ENCODE data around the gene FBXW10B.
"Not testable (repeated sequence)": the region's sequence is repeated elsewhere in the genome, so short reads cannot be mapped to it uniquely, and the experiment has no call there.

Gene FBXW10B

DNA sequence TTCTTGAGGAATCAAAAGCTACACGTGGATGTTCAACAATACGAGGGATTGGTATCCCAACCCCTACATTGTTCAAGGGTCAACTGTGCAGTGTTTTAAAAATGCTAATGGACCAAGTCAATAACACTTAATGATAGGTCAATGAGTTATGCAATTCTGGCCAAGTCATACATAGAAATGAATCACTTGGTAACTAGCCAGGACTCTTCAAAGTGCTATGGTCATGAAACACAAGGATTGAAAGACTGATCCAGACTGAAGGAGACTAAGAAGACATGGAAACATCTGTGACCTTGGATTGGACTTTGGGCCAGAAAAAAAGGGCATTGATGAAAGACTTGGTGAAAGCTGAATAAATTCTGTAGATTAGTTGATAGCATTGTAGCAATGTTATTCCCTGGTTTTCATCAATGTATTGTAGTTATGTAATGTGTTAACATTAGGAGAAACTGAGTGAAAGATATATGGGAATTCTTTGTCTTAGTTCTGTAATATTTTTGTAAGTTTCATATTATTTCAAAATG lies 11.5 kb upstream of the FBXW10B start:
- not testable (repeated sequence) for DNase-seq

DNA sequence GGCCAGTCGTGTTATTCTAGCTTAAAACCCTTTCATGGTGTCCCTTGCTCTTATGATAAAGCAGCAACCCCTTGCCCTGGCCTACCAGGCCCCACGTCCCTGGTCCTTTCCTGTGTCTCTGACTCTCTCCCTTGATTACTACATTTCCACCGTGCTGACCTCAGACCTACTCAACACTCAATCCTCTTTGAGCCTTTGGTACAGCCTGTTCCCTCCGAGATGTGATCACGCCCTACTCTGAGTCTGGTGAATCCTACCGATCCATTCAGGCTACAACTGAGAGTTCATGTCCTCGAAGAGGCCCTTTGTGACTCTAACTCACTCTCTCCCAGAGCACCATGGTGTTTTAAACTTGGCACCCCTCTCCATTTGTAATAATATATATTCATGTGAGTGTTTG lies 10.5 kb upstream of the FBXW10B start:
- DNase-seq: not testable (repeated sequence)

DNA sequence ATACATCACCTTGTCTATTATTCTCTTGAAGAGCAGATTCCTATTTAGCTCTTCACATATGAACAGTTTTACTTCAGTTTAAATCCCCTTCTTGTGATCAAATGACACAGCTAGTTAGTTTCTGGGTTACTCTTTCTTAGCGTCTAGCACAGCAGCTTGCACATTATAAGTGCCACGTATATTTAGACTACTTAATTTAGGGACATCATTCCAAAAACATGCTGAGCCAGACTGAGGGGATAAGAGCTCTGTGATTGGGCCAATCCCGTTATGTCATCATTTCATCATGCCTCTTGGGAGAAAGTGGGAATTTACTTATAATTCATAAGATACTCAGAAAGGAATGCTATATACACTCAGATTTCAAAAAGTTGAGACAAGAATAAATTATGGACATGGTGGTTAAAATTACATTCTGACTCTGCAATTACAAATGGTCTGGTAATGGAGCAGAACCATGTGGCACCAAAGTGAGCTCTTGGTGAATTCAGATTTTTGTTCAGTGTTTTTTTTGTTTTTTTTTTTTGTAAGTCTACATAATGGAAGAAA lies 4.2 kb upstream of the FBXW10B start:
- not testable (repeated sequence) for DNase-seq

DNA sequence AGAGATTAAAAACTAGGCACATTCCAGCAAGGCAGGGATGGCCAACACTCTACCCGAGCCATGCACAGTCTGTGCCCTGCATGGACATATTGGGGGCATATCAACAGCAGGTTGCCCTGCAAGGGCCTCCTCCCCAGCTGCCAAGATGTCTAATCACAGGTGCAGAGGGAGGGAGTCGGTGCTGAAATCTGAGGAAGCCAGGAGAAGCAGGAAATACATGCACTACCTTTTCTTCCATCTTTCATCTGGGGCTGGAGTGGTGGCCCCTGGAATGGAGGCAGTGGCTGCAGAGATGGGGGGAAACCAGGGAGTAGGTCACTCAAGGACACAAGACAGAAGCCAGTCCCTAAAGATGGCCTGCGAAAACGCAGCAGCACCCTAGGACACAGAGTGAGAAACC lies 3.8 kb upstream of the FBXW10B start:
- not testable (repeated sequence) for DNase-seq

DNA sequence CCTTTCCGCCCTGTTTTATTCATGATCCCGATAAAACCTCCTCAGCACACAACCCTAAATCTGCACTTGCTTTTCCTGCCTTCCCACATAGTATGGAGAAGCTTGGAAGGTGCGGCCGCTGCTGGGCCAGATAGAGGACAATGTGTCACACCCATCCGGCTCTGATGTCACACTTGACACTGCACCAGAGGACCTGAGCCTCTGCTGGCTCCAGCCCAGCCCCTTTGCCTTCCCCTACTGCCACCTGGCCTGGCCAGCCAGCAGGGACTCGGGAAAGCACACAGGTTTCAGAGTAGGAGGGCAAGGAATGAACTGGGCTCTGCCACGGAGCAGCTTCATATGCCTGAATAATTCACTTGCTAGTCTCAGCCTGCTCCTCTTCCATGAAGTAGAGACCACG lies 2.6 kb upstream of the FBXW10B start:
- DNase-seq: not testable (repeated sequence)

DNA sequence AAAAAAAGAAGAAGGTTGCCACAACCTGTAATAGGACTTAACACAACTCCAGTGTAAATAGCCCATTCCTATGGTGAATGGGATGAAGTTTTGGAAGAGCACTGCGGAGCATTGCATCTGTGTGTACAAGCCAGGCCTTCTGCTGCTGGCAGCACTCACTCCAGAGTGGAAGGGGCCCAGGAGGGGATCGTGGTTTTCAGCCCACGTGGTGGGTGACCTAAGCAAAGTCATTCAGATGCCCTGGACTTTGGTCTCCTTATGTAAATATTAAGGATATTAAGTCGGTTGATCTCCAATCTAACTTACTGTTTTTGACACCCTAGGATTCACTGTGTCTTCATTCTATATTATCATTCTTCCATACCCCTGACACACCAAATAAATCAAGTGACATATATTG lies 2.7 kb downstream of the FBXW10B start:
- DNase-seq: not testable (repeated sequence)

DNA sequence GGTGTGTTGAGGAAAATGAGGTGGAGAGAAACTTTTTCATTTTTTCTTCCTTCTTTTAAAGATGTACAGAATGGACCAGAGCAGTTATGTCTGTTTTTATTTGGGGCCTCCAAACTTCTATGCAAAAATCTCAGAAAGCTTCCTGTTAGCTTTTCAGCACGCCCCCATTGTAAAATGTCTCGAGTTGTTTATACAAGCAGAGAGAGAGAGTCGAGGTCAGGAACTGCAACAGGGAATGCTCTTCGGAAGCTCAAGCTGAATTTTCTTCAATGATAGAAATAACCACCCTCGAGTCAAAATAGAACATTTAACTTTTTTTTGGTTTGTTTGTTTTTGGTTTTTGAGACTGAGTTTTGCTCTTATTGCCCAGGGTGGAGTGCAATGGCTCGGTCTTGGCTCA lies 3.7 kb downstream of the FBXW10B start:
- not testable (repeated sequence) for DNase-seq

DNA sequence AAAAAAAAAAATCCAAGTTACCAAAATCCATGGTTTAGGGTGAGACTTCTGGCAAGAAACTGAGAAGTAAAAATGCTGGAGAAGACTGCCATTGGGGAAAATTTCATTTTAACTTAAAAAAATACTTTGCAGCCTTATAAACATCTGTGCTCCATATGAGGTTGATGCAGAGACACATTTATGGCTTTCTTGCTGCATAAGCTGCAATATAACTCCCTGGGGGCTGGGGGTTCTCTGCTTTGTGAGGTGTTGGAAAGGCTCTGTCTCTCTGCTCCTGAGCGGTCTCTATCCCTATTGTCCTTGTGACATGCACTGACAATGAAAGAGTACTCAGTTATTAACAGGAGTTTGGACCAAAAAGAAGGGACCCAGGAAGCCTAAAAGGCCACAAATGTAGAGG lies 6.4 kb downstream of the FBXW10B start:
- DNase-seq: not testable (repeated sequence)

DNA sequence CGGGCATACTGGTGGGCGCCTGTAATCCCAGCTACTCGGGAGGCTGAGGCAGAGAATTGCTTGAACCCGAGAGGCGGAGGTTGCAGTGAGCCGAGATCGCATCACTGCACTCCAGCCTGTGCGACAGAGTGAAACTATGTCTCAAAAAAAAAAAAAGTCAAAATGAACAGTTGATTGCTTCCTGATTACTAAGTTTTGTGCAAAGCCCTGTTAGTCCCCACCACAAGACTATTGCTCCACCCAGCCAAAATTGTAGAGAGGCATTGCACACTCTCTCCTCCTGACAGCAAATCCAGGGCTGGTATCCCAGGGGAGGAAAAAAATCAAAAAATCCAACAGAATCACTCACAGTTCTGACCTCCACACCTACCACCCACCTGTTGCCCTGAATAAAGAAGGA lies 26.5 kb downstream of the FBXW10B start:
- DNase-seq: not testable (repeated sequence)

DNA sequence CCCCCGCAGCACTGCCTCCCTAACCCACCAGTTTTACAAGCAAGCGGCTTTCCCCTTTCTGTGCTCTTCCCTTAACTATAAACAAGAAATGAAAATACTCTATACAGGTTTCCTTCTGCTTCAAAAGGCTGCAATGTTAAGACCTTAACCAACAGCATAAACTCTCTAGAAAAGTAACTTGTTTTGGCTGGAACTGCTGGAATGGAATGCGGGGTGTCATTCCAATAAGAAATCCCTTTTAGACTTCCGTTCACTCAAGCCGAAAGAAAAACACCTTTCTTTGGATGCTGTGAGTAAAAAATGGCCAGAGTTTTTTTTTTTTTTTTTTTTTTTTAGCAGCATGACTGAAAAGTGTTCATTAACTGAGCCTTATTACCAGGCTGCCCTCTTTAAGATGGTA lies 27.5 kb downstream of the FBXW10B start:
- not testable (repeated sequence) for DNase-seq

DNA sequence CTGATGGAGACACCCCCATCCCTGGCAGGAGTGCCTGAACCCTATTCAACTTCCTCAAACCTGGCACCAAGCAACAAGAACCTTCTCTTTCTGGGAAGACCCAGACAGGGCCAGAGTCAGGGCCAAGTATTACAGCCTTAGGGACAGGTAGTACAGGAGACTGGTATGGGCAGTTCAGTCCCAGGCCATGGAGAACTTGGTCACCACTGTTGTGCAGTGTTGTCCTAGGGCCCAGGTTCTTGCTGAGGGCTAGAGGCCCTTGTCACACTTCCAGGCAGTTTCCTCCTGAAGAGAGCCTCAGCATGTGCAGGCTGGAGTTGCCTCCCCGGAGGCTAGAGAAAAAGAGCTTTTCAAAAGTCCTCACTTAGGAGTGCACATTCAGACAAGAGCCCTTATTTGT lies 28.7 kb downstream of the FBXW10B start:
- DNase-seq: not testable (repeated sequence)

DNA sequence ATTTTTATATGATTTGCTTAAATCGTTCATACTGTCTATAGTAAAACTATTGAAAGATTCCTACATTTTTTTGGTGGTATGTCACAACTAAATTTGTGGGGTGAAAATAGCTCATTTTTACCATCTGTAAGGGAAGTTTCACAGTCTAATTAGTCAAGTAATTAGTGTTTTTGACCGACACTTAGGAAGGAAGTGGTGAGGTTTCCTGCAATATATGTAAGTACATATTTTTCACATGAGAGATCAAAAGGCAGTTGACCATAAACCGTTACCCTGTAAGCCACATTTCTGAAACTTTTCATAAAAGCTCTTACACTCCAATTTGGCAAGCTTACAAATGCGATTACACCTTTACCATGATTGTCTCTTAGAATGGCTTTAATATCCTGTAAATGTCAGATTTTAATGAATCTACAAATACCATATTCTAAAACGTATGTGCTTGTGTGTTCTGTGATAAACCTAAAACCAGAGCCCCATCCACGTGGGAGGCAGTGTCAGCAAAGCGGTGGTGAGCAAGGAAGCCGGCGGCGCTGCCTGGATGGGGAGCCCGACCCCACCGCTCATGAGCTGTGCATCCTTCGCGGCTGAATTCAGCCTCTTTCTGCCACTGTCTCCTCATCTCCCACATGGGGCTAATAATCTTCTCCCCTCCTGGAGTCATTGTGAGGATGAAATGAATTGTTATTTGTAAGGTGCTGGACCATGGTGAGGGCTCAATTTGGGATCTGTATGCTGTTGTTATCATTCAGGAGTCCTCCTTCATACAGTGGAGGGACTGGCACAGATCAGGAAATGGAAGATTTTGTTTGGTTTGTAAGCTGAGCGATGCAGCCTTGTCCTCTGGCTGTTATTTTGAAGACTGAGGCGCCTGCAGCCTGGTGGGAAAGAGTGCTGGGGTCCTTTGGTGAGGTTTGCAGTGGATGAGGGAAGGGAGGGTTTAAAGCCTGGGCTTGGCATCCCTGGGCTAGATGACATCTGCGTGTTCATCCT lies 29.7 kb downstream of the FBXW10B start:
- DNase-seq: peak; percentile 6

DNA sequence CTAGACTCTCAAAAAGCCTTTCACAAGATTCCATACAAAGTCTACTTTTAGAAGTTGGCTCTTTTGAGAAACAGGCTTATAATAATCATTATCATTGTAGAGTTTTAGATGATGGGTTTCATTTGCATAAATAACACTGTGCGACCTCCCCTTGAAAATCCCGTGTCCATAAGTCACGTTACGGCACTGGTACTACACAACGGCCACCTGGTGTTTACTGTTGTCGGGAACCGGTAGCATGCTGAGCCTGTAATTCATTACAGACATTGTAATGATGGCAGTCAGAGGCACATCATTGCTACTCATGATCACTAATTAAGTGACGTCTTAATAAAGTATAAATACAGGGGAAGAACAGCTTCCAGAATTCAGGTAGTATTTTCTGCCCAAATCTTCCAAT lies 31.5 kb downstream of the FBXW10B start:
- DNase-seq: not testable (repeated sequence)

DNA sequence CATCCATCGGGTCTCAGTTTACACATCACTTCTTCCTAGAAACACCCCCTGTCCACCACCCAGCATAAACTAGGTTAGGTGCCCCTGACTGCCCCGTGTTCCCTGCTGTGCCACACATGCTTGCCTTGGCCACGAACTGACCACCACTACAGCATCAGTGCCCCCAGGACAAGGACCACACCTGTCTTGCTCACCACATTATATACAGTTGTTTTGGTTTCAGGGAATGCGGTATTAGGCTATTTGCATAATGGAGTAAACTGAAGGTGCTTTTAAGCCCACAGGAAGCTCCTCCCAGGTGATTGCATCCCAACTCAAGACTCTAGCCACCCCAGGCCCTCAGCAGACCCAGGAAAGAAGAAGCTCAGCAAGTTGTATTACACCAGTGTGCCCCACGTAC lies 36.2 kb downstream of the FBXW10B start:
- not testable (repeated sequence) for DNase-seq

DNA sequence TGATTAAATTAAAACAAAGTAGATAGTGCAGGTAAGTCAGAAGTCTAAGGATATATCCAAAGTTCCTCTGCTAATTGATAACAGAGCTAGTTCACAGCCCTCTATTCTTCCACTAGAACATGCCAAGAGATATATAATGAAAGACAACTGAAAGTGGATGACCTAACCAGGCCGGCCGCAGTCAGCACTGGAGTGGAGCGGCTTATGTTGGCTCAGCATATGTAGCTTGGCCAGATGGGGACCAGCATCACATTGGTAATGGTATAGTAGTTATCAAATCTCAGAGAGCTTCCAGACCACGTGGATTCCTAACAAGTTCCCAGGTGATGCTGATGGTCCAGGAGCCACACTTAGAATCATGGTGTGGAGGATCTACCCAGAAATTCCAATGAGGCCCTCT lies 38.0 kb downstream of the FBXW10B start:
- DNase-seq: not testable (repeated sequence)

DNA sequence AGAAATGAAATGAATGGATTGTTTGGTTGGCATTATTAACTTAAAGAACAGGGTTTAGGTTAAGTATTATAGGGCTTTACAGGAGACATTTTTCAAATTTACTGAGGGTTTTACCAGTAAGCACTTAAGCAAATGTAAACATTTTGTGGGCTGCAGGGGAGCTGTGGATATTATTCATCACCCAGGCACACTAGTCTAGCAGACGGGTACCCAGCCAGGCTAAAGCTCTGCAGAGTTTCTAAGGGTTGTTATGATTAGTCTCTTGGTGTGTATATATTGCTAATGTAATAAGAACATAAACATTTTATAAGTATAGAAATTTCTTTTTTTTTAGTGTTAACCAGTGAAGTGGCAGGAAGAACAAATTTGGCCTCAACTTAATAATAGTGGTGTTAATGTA lies 42.7 kb downstream of the FBXW10B start:
- DNase-seq: not testable (repeated sequence)

DNA sequence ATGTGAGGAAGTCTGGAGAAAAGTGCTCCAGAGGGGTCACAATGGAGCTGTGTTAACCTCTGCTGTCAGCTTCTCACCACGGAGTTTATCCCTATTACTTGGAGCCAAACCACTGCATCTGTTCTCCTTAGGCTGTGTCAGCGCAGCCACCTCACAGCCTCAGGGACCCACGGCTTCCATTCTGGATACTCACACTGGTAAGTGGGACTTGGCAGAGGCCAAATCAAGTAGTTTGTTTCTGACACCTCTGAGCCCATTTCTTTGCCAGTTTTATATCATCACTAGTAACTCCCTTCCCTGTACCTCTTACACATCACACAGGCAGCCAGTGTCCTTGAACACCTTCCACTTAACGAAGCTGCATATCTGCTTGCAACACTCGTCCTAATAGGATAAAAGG lies 44.8 kb downstream of the FBXW10B start:
- DNase-seq: not testable (repeated sequence)

DNA sequence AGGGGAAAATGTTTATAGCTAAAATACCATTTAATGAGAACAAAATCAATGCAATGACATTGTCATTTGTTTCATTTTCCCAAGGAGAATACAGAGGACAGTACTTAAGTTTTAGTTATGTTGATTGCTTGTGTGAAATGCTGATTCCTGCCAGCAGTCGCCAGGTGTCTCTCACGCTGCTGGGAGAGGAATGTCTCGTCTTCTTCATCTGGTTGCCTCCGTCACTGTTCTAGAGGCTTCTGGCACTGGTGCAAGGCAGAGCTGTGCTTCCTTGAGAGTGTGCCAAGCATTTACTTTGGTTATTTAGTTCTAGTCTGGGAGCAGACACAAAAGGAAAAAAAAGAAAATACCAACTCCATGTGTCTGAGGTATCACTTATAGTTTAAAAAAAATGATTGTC lies 45.6 kb downstream of the FBXW10B start:
- DNase-seq: not testable (repeated sequence)
